Embryonic facial prominence (tissue), 1 donor: ENCODE results near the gene SC5D.

Source experiments
- DNase-seq: peaks from one replicate; pipeline ENCODE4 v3.0.0-alpha.2; 2016; ENCODE audit errors: extremely low spot score

The SC5D gene

GRCh38 chr11:121328967-121329679 lies 36.6 kb downstream of the SC5D start:
- DNase-seq = no peak

DNA sequence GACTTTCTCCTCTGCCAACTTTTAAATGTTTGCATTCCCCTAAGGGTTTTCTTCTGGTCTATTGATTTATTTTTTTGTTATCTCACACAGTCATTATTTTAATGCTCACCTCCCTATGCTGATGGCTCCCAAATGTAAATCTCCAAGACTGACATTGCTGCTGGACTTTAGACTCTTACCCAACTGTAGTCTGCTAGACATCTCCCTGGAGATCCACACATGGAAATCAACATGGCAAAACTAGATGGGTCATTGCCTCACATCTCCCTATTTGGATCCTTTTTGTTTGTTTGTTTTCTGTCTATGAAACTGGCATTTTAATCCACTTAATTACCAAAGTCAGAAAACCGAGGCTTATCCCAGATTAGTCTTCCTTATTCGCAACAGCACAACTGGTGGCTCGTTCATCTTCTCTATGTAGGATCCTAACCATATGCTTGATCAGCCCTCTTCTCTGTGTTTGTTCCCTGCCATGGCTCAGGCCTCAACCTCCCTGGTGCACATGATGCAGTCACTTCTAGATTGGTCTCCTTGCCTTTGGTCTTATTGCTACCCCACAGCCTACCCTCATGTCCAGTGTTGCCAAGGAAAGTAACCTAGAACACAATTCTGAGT lies 37.3 kb downstream of the SC5D start:
- DNase-seq = no peak

DNA sequence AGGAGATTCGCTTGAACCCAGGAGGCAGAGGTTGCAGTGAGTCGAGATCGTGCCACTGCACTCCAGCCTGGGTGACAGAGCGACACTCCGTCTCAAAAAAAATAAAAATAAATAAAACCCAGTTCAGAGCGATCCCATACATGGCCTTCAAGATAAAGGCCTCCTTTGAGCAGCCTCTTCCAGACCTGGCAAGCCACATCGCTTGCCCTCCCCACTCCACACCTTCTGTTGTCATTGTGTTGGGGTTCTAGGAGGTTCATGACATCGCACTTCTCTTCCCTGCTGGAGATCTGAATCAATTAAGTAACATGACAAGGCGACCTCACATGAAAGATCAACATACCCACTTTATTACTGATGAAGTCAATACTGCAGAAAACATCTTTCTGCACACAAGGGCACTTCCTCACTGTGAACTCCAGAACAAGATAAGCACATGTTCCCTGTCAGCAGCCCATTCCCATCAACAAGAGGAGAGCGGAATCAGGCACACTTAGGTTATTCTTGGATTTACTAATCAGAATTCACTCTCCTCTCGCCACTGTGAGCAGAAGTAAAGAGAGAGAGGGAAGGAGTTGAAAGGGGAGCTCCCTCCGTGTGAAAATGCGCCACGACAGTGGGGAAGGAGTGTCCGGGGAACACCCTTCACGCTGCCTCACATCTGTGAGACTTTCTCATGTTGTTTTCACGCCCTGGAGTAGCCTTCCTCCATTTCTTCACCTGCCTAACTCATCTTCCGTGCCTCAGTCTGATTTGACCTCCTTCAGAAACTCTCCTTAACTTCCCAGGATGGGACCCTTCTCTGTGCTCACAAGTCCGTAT lies 38.3 kb downstream of the SC5D start:
- no peak for DNase-seq

- no peak for DNase-seq
These were observed 42.6 kb downstream of the SC5D start for GRCh38 chr11:121334973-121335710.

DNA sequence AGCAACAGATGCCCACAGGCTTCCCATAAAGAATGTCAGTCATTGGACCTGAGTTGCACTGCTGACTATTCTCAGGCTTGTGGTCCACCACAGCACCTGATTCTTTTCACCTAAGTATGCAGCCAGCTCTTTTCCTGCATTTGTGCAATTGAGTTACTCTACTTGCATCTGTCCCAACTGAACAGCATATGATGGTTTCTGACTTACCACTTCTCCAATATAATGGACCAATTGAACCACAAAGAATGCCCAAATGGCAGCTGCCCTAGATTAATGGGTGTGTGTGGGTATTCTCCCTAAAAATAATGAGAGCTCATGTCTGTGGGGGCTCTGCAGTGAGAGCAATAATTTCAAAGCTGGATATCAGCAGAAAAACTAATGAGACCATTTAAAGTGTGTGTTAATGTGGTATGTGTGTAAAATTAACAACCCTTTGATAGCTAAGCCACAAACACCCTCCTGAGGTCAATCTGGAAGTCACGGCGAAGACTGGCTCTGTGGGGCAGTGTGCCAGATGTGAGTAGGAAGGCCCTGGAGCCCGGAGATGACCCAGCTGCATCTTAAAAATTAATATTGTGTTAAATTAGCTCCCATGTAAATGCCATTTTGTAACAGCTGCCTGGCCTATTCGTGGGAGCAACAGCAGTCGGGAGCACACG lies 43.8 kb downstream of the SC5D start:
- no peak for DNase-seq

DNA sequence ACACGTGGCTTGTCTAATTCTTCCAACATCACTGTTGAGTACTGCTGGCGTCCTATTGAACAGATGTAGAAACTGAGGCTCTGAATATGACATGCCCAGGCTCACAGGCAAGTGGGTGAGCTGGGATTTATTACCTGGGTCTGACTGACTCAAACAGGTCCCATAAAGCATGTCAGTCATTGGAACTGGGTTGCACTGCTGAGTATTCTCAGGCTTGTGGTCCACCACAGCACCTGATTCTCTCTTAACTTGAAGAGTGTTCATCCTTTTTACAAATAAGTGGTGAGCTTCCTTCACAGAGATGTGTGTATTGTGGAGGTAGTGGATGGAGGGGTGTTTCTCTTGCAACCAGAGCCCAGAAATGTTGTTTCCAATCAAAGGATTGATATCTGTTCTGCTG lies 44.5 kb downstream of the SC5D start:
- no peak for DNase-seq

DNA sequence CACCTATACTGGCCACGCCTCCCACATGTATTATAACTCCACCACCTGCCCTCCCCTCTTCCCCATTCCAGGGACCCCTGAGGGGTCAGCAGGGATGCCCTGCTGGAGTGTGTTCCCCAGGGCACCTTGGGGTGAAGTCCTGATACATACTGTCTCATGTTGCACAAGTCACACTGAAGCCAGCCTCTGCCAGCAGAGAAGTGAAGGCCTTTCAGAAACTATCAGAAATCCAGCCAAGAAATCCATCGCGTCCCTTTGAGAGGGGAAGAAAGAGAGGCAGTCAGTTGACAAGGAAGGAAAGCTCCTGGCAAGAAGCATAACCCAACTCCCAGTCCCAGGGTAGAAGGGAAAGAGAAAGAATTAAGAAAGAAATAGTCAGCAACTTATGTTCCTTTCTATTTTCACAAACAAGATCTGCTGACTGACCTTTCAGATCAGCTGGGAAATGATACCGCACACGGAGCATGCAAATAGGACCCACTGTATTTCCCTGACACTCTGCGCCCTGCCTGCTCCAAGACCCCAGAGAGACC lies 45.2 kb downstream of the SC5D start:
- DNase-seq = no peak

DNA sequence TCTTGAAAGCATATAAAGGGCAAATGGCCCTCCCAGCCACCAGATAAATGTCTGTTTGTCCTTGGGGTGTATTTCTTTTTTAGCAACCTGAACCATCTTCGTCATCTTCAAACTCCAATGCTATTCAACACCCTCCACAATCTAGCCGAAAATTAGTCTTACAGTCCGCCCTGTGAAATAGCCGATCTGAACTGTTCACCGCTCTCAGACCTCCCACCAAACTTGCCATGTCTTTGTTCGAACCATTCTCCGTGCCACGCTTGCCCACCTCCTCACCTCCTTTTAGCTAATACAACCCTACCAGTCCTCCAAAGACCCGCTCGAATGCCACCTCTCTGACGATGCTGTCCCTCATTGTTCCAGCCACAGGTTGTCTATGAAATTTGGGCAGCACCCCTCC lies 46.0 kb downstream of the SC5D start:
- no peak for DNase-seq

DNA sequence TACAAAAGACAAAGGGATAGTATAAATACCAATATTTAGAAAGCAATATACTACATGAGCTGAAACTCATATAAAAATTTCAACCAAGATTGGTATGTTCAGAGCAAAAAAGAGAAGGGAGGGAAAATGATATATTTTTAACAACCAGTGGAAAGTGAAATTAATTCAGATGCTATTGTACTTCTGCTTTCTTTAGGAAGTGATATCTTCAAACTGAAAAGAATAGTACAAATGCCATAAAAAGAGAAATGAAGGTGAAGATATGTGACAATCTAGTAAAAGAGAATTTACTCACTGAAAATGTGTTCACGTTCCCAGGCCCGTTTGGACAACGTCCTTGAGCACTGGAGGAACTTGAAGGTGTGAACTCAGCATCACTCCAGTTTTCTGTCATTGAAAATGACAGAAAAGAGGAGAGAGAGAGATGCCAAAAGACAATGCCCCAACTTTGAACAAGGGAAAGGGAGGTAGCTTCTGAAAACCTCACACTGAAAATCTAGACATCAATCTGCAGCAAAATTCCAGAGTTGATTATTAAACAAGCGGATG lies 47.5 kb downstream of the SC5D start:
- DNase-seq = no peak

GRCh38 chr11:121341609-121342008 lies 49.0 kb downstream of the SC5D start:
- no peak for DNase-seq

DNA sequence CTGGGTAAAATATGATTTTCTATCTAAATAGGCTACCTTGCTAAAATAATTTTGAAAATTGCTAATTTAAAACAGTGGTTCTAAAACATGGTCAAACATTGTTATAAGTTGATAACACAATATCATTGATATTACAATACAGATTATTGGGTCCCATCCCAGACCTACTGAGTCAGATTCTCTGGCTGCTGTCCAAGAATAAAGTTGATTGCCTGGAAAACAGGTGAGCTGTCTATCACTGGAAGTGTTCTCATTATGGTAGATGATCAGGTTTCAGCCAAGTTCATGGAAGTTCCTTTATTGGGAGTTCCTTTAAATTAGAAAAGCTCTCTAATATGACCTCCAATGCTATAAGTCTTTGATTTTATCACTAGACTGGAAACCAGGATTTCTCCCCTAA lies 52.3 kb downstream of the SC5D start:
- no peak for DNase-seq

- DNase-seq = no peak
These were observed 54.5 kb downstream of the SC5D start for GRCh38 chr11:121347094-121347493.

DNA sequence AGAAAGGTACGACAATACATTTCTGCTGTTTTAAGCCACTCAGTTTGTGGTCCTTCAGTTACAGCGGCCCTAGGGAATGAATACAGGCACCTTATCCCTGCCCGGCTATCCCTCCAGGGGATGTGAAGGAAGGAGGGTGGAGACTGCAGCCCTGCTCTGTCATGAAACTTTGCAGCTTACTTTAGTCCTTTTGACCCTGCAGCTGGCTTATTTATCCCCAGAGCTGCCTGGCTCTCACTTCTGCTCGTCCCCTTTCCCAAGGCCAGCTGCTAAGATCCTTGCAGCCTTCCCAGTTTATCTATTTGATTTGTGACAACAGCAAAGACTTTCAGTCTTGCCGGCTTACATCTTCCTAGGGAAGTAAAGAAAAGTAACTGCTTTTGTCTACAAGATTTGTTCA lies 55.2 kb downstream of the SC5D start:
- no peak for DNase-seq

GRCh38 chr11:121348220-121348875 lies 55.8 kb downstream of the SC5D start:
- no peak for DNase-seq

DNA sequence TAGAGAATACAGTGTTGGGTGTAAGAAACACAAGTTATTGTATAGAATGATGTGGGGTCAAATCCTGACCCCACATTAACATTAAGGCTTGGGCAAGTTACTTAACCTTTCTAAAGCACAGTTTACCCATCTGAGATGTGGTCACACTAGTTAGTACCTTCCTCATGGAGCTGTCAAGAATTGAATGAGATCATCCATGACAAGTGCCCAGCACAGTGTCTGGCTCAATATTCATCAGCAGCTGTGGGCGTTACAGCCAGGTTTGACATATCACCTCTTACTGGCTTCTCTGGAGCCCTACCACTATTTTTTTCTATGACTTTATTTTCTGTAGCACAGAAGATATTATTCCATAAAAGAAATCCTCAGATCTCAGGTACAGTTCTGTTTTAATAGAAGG lies 57.2 kb downstream of the SC5D start:
- no peak for DNase-seq

GRCh38 chr11:121350314-121351082 lies 57.9 kb downstream of the SC5D start:
- DNase-seq = peak; percentile 7

- no peak for DNase-seq
These were observed 58.6 kb downstream of the SC5D start for GRCh38 chr11:121351083-121351630.

DNA sequence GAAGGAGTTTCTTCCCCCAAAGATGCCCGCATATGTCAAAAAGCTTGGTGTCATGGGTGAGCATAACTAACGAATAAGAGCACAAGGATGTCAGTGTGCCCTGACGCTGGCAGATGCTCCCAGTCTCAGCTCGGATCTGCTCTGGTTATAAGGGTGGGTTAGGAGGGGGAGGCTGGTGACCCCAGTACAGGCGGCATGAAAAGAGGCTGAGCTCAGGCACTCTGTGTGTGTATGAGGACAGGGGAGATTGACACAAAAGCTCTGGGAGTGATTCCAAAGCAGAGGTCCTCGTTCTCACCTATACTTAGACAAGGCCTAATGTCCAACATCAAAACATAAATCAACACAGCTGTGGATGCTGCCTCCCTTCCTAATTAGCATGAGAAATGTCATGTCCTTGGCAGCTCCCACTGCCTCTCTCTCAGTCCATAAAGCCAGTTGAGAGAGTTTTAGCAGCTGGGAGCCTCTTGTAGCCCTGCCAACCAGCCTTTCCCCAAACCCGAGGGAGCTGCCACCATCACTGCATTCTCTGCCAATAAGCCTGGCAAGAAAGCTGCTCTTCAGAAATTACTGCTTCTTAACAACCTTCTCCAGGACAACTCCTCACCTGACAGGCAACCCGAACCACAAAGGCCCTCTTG lies 59.8 kb downstream of the SC5D start:
- no peak for DNase-seq

DNA sequence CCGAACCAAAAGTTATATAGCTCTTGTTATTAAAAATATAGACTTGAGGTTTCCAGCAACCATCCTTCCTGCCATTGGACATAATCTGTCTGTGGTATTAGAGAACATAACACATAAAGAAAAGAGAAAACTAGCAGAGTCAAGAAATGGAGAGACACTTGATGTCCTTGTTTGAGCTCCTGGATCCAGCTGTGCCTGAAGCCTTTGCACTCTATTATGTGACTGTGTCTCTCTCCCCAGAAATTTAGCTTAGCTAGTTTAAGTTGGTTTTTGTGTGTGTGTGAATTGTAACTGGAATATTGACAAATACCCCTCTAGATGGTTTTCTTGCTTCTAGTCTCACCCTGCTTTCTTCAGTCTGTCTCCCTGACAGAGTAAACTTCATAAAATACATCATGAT lies 61.6 kb downstream of the SC5D start:
- DNase-seq = no peak
